Suprapubic skin (tissue), 4 donors: ENCODE data around the gene KAZN. TPM values are rescaled to one million over a fixed set of nuclear protein-coding genes. Genes with fewer than 3 reads are reported as not detected.

Experiments used
- DNase-seq, 2 donors: peaks; one replicate each; pipeline ENCODE4 v3.0.0-alpha.2; 2019; ENCODE audit warnings: low spot score in 2 of 2
- H3K27ac ChIP-seq: fragments of 200-600 bp; sonication (generic); one replicate; pipeline ENCODE4 v1.5.1; 2019
- H3K27me3 ChIP-seq: fragments of 200-600 bp; sonication (generic); one replicate; pipeline ENCODE4 v1.5.1; 2019
- H3K36me3 ChIP-seq: fragments of 200-600 bp; sonication (generic); one replicate; pipeline ENCODE4 v1.5.1; 2019
- H3K4me1 ChIP-seq: fragments of 200-600 bp; sonication (generic); one replicate; pipeline ENCODE4 v1.5.1; 2019
- H3K4me3 ChIP-seq: fragments of 200-600 bp; sonication (generic); one replicate; pipeline ENCODE4 v1.5.1; 2019; ENCODE audit warnings: mild to moderate bottlenecking
- H3K9me3 ChIP-seq: fragments of 200-600 bp; sonication (generic); one replicate; pipeline ENCODE4 v1.5.1; 2019
- CTCF ChIP-seq, 2 donors: fragments of 200-600 bp in 1 of 2; fragments of 450-650 bp in 1 of 2; sonication (generic) in 1 of 2; IDR thresholded peaks; one replicate each; pipeline ENCODE4 v1.5.1; 2016 to 2019; ENCODE audit warnings: antibody characterized with exemption in 2 of 2, mild to moderate bottlenecking in 1 of 2, moderate library complexity in 1 of 2
- EP300 ChIP-seq: sonication (generic); formaldehyde crosslinking; IDR thresholded peaks from one replicate; pipeline ENCODE4 v1.6.1; 2017; ENCODE audit warnings: antibody characterized with exemption
- POLR2A ChIP-seq, 2 donors: fragments of 450-650 bp; IDR thresholded peaks; one replicate each; pipeline ENCODE4 v1.6.1; 2017; ENCODE audit warnings: antibody characterized with exemption in 2 of 2, mild to moderate bottlenecking in 2 of 2, moderate library complexity in 2 of 2
- POLR2AphosphoS5 ChIP-seq, 3 donors: sonication (generic); formaldehyde crosslinking; IDR thresholded peaks; one replicate each; pipeline ENCODE4 v1.6.1; 2017; ENCODE audit warnings: antibody characterized with exemption in 3 of 3
- WGBS: methylation state at CpG from one replicate; pipeline ENCODE4 v1.1.5; 2018; 5-methylcytosine and 5-hydroxymethylcytosine counted together
- total RNA-seq, 4 donors: library from RNA; depleted of rRNA; stranded (reverse); fragments of >200 nt; gene quantifications; one replicate each; pipeline ENCODE4 v1.1.0, GENCODE V29; 2016

KAZN gene
- total RNA-seq, 4 donors from 2014 or later: 29.2 to 37.5 (median 31.7) TPM

GRCh38 chr1:14800500-14801076, 202.1 kb downstream of the KAZN start:
- TF ChIP-seq POLR2A (IDR thresholded peaks at IDR 0.05): no peak
- TF ChIP-seq CTCF (IDR thresholded peaks at IDR 0.05): no peak
- TF ChIP-seq POLR2AphosphoS5 (IDR thresholded peaks at IDR 0.05): no peak
- TF ChIP-seq EP300: no peak
- WGBS: 86% methylated on average over 9 of the region's 9 CpGs
- no peaks in the 10 kb centered on the region for H3K9me3 ChIP-seq
- no peak overlapping the region for H3K27ac ChIP-seq
- H3K36me3 ChIP-seq: no peaks in the 10 kb centered on the region
- no peak overlapping the region for H3K4me3 ChIP-seq
- H3K27me3 ChIP-seq: no peaks in the 10 kb centered on the region
- no peaks in the 10 kb centered on the region for H3K4me1 ChIP-seq
- DNase-seq: no peak

GRCh38 chr1:14803002-14803789, 204.7 kb downstream of the KAZN start:
- Histone ChIP-seq H3K4me3 (no peak overlapping the region), H3K36me3 (no peaks in the 10 kb centered on the region), H3K4me1 (no peaks in the 10 kb centered on the region), H3K27ac (no peak overlapping the region), H3K27me3 (no peaks in the 10 kb centered on the region), H3K9me3 (no peaks in the 10 kb centered on the region)
- 72% methylated on average over 17 of the region's 19 CpGs for WGBS
- TF ChIP-seq CTCF (IDR thresholded peaks at IDR 0.05) (no peak), POLR2AphosphoS5 (IDR thresholded peaks at IDR 0.05) (no peak), EP300 (no peak), POLR2A (IDR thresholded peaks at IDR 0.05) (no peak)
- DNase-seq: no peak

- no peak for DNase-seq
- peak in 1 of 2 donors; percentile 33 for TF ChIP-seq CTCF (IDR thresholded peaks at IDR 0.05)
- no peak for TF ChIP-seq POLR2A (IDR thresholded peaks at IDR 0.05)
- Histone ChIP-seq H3K27ac (no peak overlapping the region), H3K4me1 (no peaks in the 10 kb centered on the region), H3K9me3 (peaks cover 3% of the 10 kb centered on the region), H3K4me3 (no peak overlapping the region), H3K36me3 (no peaks in the 10 kb centered on the region), H3K27me3 (no peaks in the 10 kb centered on the region)
- WGBS: 76% methylated on average over 5 of the region's 5 CpGs
Measured at GRCh38 chr1:14804626-14805025, 206.1 kb downstream of the KAZN start.

GRCh38 chr1:14806772-14807171, 208.3 kb downstream of the KAZN start:
- no peak overlapping the region for H3K4me3 ChIP-seq
- WGBS: 82% methylated on average over 1 of the region's 2 CpGs
- DNase-seq: no peak
- H3K4me1 ChIP-seq: no peaks in the 10 kb centered on the region
- H3K9me3 ChIP-seq: peaks cover 3% of the 10 kb centered on the region
- H3K36me3 ChIP-seq: no peaks in the 10 kb centered on the region
- no peak for TF ChIP-seq CTCF (IDR thresholded peaks at IDR 0.05)
- TF ChIP-seq POLR2AphosphoS5 (IDR thresholded peaks at IDR 0.05): no peak
- no peak for TF ChIP-seq EP300
- TF ChIP-seq POLR2A (IDR thresholded peaks at IDR 0.05): no peak
- no peaks in the 10 kb centered on the region for H3K27me3 ChIP-seq
- H3K27ac ChIP-seq: no peak overlapping the region

GRCh38 chr1:14808768-14809167, 210.3 kb downstream of the KAZN start:
- H3K4me3 ChIP-seq: no peak overlapping the region
- no peak for TF ChIP-seq POLR2AphosphoS5 (IDR thresholded peaks at IDR 0.05)
- no peak for TF ChIP-seq EP300
- TF ChIP-seq CTCF (IDR thresholded peaks at IDR 0.05): no peak
- no peak for TF ChIP-seq POLR2A (IDR thresholded peaks at IDR 0.05)
- peaks cover 3% of the 10 kb centered on the region for H3K9me3 ChIP-seq
- DNase-seq: no peak
- H3K36me3 ChIP-seq: no peaks in the 10 kb centered on the region
- 95% methylated on average over 2 of the region's 2 CpGs for WGBS
- H3K4me1 ChIP-seq: no peaks in the 10 kb centered on the region
- H3K27me3 ChIP-seq: no peaks in the 10 kb centered on the region
- no peak overlapping the region for H3K27ac ChIP-seq
